Duodenal mucosa (tissue), 2 donors: ENCODE results near the gene KDM8.

ENCODE experiments used
- H3K27ac ChIP-seq: one replicate; pipeline ENCODE4 v1.7.0; 2013; ENCODE audit warnings: low read depth, low read length
- H3K27me3 ChIP-seq, 2 donors: one replicate each; pipeline ENCODE4 v1.7.0; 2013; ENCODE audit warnings: low read length in 2 of 2, control low read depth in 1 of 2; ENCODE audit not compliant: insufficient read depth in 2 of 2, control insufficient read depth in 1 of 2
- H3K36me3 ChIP-seq, 2 donors: one replicate each; pipeline ENCODE4 v1.7.0; 2013; ENCODE audit warnings: low read length in 2 of 2, control low read depth in 1 of 2; ENCODE audit not compliant: insufficient read depth in 2 of 2, control insufficient read depth in 1 of 2
- H3K4me1 ChIP-seq, 2 donors: one replicate each; pipeline ENCODE4 v1.7.0; 2013; ENCODE audit warnings: low read length in 2 of 2, control low read depth in 1 of 2; ENCODE audit not compliant: insufficient read depth in 2 of 2, control insufficient read depth in 1 of 2
- H3K4me3 ChIP-seq, 2 donors: one replicate each; pipeline ENCODE4 v1.7.0; 2013; ENCODE audit warnings: low read length in 2 of 2, low read depth in 1 of 2
- H3K9ac ChIP-seq, 2 donors: one replicate each; pipeline ENCODE4 v1.7.0; 2013; ENCODE audit warnings: low read length in 2 of 2, low read depth in 1 of 2
- H3K9me3 ChIP-seq, 2 donors: one replicate each; pipeline ENCODE4 v1.7.0; 2013; ENCODE audit warnings: low read length in 2 of 2, control low read depth in 1 of 2; ENCODE audit not compliant: control insufficient read depth in 1 of 2

The KDM8 gene

DNA sequence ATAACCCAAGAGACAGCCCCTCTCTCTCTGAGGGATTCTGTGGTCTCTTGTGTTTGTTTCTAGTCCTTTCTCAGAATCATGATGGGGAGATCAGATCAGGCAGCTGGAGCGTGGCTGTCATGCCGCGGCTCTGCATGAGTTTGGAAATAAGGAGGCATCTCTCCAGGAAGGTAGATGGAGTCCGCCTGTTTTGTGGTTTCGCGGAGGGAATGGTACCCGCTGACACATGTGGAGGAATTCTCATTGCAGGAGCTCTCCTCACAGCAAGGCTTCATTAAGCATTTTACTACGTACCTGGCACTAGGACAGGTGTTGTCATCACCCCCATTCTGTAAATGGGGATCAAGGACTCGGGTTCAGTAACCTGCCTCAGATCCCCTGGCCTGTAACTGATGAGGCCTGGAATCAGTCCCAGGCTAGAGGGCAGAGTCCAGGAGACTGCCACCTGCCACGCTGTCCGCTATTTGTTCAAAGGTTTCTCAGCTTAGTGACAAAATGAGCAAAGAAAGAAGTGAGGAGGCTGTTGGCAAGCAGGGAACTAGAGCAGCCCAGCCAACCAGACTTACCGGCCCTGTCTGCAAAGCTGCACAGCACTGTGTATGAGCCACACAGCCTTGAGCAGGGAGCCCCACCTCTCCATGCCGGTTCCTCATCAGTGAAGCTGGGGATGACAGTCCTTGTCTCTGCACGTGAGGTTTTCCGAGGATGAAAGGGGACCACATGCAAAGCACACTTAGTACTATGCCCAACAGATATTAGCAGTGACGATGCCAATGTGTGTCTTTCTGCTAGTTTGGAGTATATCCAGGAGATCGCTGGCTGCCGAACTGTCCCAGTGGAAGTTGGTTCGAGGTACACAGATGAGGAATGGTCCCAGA lies 11.0 kb downstream of the KDM8 start:
- H3K27ac ChIP-seq = peak overlapping the region; percentile 41
- peak overlapping the region; percentile 33 to 66 for H3K4me3 ChIP-seq
- peaks cover 5 to 25% of the 10 kb centered on the region in 2 donors for H3K36me3 ChIP-seq
- no peaks in the 10 kb centered on the region for H3K9me3 ChIP-seq
- H3K4me1 ChIP-seq = peaks cover 17 to 24% of the 10 kb centered on the region in 2 donors
- no peaks in the 10 kb centered on the region for H3K27me3 ChIP-seq
- peak overlapping the region in 1 of 2 donors; percentile 55 for H3K9ac ChIP-seq

GRCh38 chr16:27215660-27216059 lies 12.3 kb downstream of the KDM8 start:
- no peak overlapping the region for H3K9ac ChIP-seq
- peaks cover 5 to 27% of the 10 kb centered on the region in 2 donors for H3K36me3 ChIP-seq
- H3K4me3 ChIP-seq = no peak overlapping the region
- no peaks in the 10 kb centered on the region for H3K27me3 ChIP-seq
- H3K4me1 ChIP-seq = peaks cover 17 to 18% of the 10 kb centered on the region in 2 donors
- H3K9me3 ChIP-seq = no peaks in the 10 kb centered on the region
- H3K27ac ChIP-seq = no peak overlapping the region

DNA sequence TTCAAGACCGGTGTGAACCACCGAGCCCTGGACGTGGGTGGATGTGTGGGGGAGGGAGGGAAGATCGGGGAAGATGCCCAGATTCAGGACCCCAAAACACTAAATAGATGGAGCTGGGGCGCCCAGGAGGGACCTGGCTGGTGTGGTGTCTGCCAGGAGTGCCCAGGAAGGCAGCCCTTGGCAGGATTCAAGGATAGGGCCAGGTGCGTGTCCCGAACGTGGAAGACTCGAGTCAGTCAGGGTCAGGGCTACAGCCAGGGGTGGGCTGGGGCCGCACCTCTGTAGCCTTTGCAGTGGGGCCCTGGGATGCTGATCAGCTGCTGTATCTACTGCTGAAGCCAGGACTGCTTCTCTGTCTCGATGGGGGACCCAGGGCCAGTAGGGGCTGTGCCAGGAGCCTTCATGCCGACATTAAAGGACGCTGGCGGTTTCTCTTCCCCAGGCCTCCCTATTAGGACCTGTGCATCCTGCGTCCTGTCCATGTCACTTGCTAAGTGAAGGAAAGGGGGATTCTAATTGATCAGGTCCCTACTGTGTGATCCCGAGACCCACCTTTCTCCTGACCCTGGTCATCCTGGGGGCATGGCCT lies 13.1 kb downstream of the KDM8 start:
- H3K9me3 ChIP-seq = no peaks in the 10 kb centered on the region
- no peaks in the 10 kb centered on the region for H3K27me3 ChIP-seq
- peaks cover 5 to 31% of the 10 kb centered on the region in 2 donors for H3K36me3 ChIP-seq
- H3K9ac ChIP-seq = no peak overlapping the region
- H3K27ac ChIP-seq = no peak overlapping the region
- peak overlapping the region in 1 of 2 donors; percentile 9 for H3K4me3 ChIP-seq
- H3K4me1 ChIP-seq = peaks cover 17 to 18% of the 10 kb centered on the region in 2 donors

DNA sequence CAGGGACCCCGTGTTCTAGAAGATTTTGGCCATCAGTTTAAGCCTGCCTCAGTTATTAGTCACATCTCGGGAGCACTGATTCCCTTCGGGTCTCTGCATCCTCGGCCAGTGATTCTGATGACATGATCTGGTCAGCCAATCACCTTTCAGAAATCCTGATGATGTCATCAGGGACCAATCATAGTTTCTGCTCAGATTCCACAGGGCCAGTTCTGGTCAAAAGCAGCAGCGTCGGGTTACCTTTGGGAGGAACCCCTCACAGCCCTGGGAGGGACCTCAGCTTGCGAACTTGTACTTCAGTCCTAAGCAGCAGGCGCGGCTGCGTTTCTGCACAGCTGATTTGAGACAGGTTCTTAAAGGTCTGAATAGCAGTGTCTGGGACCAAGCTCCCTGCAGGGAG lies 13.9 kb downstream of the KDM8 start:
- Histone ChIP-seq H3K9ac (peak overlapping the region in 1 of 2 donors; percentile 12), H3K27me3 (no peaks in the 10 kb centered on the region), H3K4me3 (no peak overlapping the region), H3K4me1 (peaks cover 17 to 18% of the 10 kb centered on the region in 2 donors), H3K36me3 (peaks cover 5 to 31% of the 10 kb centered on the region in 2 donors), H3K9me3 (no peaks in the 10 kb centered on the region), H3K27ac (no peak overlapping the region)

- H3K27me3 ChIP-seq = no peaks in the 10 kb centered on the region
- H3K27ac ChIP-seq = no peak overlapping the region
- H3K4me3 ChIP-seq = no peak overlapping the region
- peaks cover 14 to 26% of the 10 kb centered on the region in 2 donors for H3K4me1 ChIP-seq
- peaks cover 5 to 33% of the 10 kb centered on the region in 2 donors for H3K36me3 ChIP-seq
- no peaks in the 10 kb centered on the region for H3K9me3 ChIP-seq
- H3K9ac ChIP-seq = no peak overlapping the region
These were observed 15.4 kb downstream of the KDM8 start for GRCh38 chr16:27218756-27219155.

DNA sequence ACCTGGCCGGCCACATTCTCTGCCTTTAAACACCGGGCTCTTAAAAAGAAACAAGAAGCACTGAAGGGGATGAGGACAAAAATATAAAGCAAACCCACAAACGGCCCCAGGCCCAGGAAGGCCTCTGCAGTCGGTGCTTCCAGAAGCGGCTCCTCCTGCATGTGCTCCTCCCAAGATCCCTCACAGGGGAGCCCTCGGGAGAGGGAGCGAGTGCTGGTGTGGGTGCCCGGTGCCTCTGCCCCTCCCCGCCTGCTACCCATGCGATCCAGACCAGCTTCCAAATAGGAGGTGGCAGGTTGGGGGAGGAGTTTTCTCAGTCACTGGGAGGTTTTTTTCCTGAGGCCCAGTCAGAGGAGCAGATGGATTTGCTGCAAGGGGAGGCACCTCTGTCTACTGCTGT lies 15.8 kb downstream of the KDM8 start:
- Histone ChIP-seq H3K36me3 (peaks cover 5 to 35% of the 10 kb centered on the region in 2 donors), H3K9ac (no peak overlapping the region), H3K27me3 (no peaks in the 10 kb centered on the region), H3K27ac (no peak overlapping the region), H3K4me3 (no peak overlapping the region), H3K4me1 (peaks cover 10 to 22% of the 10 kb centered on the region in 2 donors), H3K9me3 (no peaks in the 10 kb centered on the region)

DNA sequence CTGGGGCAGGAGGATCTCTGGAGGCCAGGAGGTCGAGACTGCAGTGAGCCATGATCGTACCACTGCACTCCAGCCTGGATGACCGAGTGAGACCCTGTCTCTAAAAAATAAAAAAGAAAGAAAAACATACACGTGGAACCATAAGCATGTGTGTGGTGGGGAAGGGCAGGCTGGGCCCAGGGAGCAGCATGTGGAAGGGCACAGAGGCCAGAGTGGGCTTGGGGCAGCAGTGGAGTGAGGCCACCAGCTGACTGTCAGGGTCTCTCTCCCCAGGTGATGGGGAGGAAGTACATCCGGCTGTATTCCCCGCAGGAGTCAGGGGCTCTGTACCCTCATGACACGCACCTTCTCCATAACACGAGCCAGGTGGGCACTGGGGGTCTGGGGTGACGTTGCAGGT lies 16.8 kb downstream of the KDM8 start:
- H3K4me1 ChIP-seq = peaks cover 2 to 14% of the 10 kb centered on the region in 2 donors
- peaks cover 5 to 34% of the 10 kb centered on the region in 2 donors for H3K36me3 ChIP-seq
- no peak overlapping the region for H3K4me3 ChIP-seq
- no peaks in the 10 kb centered on the region for H3K9me3 ChIP-seq
- H3K27me3 ChIP-seq = no peaks in the 10 kb centered on the region
- H3K27ac ChIP-seq = no peak overlapping the region
- H3K9ac ChIP-seq = no peak overlapping the region

GRCh38 chr16:27220527-27220926 lies 17.2 kb downstream of the KDM8 start:
- Histone ChIP-seq H3K4me1 (peaks cover 6 to 18% of the 10 kb centered on the region in 2 donors), H3K36me3 (peaks cover 5 to 34% of the 10 kb centered on the region in 2 donors), H3K27ac (no peak overlapping the region), H3K9ac (no peak overlapping the region), H3K27me3 (no peaks in the 10 kb centered on the region), H3K4me3 (no peak overlapping the region), H3K9me3 (no peaks in the 10 kb centered on the region)

DNA sequence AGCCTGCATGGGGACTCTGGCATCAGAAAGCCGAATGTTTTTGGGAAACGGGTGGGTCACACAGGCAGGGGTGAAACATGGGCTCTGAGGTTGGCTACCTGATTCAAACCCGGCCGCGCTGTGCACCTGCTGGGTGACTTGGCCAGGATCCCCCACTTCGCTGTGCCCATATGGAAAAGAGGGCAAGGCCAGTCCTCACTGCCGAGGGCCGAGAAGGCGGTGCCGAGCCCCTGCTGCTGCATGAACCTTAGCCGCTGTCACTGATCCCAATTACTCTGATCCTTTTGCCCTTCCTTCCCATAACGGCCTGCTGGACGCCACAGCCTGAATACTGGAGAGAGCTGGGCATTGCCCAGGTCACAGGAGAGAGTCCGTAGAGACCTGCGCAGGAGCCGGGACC lies 17.7 kb downstream of the KDM8 start:
- Histone ChIP-seq H3K27me3 (no peaks in the 10 kb centered on the region), H3K9me3 (no peaks in the 10 kb centered on the region), H3K4me1 (peaks cover 10 to 22% of the 10 kb centered on the region in 2 donors), H3K4me3 (no peak overlapping the region), H3K36me3 (peaks cover 5 to 34% of the 10 kb centered on the region in 2 donors), H3K9ac (no peak overlapping the region), H3K27ac (no peak overlapping the region)

GRCh38 chr16:27221576-27222248 lies 18.4 kb downstream of the KDM8 start:
- Histone ChIP-seq H3K9ac (no peak overlapping the region), H3K9me3 (no peaks in the 10 kb centered on the region), H3K27ac (no peak overlapping the region), H3K4me3 (no peak overlapping the region), H3K4me1 (peaks cover 16 to 28% of the 10 kb centered on the region in 2 donors), H3K27me3 (no peaks in the 10 kb centered on the region), H3K36me3 (peaks cover 5 to 34% of the 10 kb centered on the region in 2 donors)
